Stimulated activated CD4-positive, alpha-beta T cell treated with anti-CD3 and anti-CD28 coated beads, Interleukin-15, amount 100 ng/mL, for 48 hours (primary cell): ENCODE measurements around the gene TCF3.

Experiments used
- DNase-seq, 2 donors: peaks; one replicate each; pipeline ENCODE4 v3.0.0-alpha.2; 2020; ENCODE audit warnings: low read depth in 2 of 2

Gene TCF3

GRCh38 chr19:1609680-1610474 is 42.5 kb downstream of the TCF3 start:
- no peak for DNase-seq

GRCh38 chr19:1609103-1609396 is 43.4 kb downstream of the TCF3 start:
- no peak for DNase-seq

DNA sequence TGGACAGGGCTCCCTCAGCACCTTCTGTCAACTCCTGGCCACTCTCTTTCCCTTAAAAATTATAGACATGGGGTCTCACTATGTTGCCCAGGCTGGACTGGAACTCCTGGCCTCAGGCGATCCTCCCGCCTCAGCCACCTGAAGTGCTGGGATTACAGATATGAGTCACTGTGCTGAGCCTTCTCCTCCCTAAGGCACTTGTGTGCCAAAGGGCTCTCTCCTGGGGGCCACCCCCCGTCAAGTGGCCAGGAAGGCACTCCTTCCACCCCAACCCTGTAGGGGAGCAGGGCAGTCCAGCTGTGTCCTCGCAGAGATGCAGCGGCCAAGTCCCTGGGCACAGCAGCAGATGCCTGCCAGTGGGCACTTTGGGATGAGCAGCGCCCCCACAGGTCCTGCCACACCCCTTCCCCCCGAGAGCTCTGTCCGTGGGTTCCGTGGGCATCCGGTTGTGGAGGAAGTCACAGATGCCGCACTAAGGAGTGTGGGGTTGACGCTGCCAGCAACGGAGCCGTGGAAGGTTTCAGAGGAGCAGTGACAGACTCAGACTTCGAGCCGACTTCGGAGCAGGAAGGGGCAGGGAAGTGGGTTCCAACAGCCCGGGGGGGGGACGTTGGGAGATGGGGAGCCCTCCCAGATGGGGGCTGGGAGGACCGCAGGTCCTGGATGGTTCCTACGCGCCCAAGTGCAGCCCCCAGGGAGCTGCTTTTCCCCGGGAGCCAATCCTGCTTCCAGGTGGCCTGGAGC is 43.9 kb downstream of the TCF3 start:
- no peak for DNase-seq

DNA sequence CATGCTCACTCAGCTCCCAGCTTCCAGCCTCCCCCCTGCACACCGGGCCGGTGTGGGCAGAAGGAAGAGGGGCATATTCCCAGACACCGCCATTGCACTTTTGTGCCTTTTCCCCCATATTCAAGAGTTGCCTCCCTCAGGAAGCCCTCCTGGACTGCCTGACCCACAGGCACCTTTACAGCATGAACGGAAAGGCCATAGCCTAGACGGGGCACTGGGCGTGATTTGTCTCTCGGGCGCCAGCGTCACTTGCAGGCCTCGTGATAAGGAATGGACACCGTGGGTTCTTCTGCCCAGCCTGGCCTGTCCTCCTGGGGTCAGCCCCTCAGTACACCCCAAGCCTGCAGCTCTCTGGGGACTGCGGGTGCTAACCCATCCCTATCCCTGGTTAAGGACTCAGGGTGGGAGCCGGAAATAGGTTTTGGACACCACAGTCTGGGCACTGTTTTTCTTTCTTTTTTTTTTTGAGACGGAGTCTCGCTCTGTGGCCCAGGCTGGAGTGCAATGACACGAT is 46.2 kb downstream of the TCF3 start:
- DNase-seq = no peak

DNA sequence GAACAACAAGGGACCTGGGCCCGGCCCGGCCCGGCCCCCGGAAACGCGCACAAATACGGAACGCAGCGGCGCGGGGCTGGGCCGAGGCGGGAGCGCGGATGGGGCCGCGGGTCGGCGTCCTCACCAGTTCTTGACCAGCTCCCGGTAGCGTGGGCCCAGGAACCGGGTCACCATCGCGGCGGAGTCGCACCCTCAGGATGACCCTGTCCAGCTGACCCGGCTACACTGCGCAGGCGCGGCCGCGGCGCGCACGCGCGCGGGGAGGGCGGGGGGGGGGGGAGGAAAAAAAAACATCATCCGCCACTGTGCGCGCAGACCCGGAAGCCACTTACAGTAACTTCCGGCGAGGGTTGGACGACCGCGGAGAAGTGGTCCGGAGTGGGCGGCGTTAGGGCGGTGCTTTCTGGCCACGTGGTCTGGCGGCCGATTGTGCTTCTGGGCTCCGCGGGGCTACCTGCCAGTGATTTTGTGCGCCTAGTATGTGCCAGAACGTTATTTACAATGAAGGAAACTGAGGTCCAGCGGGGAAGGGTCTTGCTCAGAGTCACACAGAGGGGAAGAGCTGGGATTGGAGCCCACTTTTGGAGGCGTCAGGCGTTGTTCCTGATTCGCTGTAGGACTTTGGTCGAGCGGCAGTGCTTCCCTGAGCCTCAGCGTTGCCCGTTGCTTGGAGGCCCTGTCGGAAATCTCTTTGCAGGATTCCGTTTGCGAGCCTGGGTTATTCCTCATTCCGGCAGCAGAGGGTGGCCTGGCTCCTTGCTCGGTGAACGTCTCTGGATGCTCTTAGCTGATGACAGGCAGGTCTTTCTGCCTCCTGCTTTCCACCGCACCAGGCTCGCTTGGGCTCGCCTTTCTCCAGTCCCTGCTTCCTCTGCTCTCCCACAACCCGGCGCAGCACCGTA is 46.9 kb downstream of the TCF3 start, which contains the start of gene UQCR11:
UQCR11 (minus strand) TSS at position 227 of the 902 bp plus-strand sequence; CDS start at position 174, 53 bp downstream.
- DNase-seq = peak; percentile 89 to 92

DNA sequence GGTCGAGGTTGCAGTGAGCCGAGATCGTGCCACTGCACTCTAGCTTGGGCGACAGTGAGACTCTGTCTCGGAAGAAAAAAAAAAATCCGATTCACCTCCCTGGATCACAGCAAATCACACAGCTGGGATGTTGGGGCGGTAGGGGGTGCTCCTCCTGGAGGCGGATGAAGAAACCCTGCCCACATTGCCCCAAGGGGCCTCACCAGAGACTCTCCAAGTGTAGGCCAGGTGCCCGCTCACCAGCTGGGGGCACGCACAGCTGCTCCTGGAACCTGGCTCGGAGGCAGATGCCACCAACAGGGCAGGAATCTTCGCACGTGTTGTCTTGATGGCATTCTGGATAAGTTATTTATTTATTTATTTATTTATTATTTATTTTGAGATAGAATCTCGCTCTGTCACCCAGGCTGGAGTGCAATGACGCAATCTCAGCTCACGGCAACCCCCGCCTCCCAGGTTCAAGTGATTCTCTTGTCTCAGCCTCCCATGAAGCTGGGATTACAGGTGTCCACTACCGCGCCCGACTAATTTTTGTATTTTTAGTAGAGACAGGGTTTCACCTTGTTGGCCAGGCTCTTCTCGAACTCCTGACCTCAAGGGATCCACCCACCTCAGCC is 50.2 kb downstream of the TCF3 start:
- DNase-seq = no peak

DNA sequence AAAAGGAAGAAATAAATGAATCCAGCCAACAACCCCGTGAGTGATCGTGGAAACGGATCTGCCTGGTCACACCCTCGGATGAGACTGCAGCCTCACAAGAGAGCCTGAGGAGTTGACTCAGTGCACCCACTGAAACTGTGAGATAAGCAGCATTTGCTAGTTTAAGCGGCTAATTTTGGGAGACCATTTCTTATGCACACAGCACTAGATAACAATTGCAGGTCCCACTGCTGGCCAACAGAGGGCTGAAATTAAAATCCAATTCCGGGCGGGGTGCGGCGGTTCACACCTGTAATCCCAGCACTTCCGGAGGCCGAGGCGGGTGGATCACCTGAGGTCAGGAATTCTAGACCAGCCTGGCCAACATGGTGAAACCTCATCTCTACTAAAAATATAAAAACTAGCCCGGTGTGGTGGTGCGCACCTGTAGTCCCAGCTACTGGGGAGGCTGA is 50.8 kb downstream of the TCF3 start:
- no peak for DNase-seq

- DNase-seq = no peak
Observed at GRCh38 chr19:1599460-1599846, 53.0 kb downstream of the TCF3 start.

GRCh38 chr19:1598777-1599459 is 53.5 kb downstream of the TCF3 start:
- DNase-seq = no peak

DNA sequence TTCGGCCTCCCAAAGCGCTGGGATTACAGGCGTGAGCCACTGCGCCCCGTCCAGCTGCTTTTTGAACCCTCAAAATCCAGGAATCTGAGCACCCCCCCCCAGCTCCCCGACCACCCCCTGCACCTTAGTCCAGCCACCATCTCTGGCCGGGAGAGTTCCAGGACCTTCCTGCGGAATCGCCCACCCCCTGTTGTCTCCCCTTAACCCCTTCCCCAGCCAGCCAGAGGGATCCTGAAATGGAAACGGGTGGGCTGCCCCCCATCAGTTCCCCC is 59.0 kb downstream of the TCF3 start:
- DNase-seq = no peak

DNA sequence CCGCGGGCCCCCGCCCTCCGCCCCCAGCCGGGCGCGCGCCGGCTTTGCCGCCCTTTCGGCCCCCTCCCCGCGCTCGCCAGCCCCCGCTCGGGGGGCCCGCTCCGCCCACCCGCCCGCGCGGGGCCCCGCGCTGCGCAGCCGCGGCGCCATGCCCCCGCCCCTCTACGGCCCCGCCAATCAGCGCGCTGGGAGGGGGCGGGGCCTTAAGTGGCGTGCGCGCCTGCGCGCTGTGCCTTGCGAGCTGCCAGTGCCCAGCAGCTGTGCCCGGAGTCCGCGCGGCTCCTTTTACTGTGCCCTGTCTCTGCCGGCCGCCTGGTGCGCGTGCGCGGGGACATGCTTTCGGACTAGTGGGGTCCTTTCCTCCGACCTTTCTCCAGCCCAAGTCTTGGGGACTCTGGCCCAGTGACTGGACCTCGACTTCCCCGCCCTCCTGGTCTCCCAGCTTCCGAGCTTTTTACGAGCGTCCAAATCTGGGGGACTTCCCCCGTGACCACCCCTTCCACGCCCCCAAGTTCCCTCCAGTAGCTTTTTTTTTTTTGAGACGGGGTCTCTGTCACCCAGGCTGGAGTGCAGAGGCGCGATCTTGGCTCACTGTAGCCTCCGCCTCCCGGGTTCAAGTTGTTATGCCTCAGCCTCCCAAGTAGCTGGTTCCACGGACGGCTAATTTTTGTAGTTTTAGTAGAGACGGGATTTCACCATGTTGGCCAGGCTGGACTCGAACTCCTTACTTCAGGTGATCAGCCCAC is 59.5 kb downstream of the TCF3 start, which contains the start of gene MBD3:
MBD3 (minus strand) TSS at position 111 of the 746 bp plus-strand sequence. CDS start 234 bp downstream, outside the sequence.
- DNase-seq = peak; percentile 74 to 83

DNA sequence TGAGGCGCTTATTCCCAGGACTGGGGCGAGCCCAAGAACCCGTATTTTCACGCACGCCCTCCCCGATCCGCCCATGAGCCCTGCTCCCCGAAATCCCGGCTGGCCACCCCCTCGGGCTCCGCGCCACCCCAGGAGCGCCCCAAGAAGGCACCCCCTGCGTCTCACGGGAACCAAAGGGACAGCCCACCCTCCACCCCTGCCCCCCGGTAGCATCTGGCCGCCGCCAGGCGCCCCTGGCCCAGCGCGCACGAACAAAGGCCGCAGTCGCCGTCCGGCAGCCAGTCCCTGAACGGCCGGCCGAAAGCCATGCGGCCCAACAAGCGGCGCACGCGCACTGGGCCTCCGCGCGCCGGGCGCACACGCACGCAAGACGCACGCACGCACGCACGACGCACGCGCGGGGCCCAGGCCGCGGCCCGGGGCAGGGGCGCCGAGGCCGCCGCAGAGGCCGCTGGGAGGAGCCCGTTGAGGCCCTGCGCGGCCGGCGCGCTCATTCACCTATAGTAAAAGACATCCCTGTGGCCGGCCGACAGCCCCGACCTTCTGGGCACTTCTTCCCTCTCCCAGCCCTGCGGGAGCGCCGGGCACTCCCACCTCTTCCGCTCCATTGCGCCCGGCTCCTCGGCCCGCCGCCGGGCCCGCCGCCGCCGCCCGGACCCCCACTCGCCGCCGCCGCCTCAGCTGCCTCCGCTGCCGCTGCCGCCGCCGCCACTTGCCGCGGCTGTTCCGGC is 60.2 kb downstream of the TCF3 start:
- peak; percentile 58 to 77 for DNase-seq

DNA sequence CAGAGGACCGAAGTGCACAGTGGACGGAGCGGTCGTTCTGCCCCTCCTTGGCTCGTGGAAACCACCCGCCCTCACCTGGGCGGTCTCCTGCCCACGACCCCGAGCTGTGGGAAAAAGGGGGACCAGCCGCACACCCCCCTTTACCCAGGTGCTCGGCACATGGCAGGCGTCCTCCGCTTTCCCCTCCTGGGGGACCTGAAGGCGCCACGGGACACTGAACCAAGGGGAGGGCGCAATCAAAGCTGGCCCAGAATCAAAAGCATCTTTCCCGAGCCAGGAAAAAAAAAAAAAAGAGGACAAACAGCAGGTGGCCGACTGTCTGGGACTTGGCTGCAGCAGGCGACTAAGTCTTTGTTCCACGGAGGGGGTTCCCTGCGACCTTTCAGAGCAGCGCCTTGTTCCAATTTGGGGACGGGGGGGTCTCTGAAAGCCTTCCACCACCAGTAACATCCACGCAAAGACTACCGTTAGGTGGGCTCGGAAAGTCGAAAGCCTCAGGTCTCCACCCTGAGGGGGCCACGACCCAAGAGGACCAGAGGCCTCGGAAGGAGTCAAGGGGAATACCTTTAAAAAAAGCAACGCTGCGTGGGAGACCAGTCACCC is 60.9 kb downstream of the TCF3 start:
- DNase-seq = no peak

DNA sequence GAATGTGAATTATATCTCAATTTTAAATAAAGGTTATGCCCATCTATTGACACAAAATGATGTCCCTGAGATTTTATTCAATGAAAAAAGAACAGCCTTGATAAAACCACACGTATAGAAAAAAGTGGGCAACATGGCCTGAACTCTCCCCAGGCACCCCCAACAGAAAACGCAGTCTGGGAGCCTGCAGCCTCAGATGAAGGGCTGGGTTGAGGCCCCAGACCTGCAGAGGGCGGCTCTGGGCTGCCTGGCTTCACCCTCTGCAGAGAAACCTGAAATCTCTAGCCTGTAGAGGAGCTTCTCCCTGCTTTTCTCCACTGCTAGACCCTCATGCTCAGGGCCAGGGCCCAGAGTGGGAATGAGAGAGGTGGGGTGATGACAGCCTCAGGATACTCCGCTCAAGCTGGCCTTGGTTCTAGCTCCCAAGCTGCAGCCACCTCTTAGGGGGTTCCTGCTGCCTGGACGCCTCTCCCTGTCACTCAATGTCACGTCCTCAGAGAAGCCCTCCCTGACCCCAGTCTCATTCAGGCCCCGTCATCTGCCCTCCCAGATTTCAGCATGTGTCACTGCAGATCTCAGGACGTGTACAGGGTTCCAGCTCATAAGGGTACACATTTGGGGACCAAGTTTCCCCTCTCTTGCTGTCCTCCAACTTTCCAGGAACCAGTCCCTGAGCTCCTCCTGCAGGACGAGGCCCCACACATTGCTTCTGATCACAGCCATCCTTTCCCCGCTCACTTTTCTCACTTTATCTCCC is 61.6 kb downstream of the TCF3 start:
- no peak for DNase-seq

- DNase-seq = no peak
Observed at GRCh38 chr19:1587872-1588271, 64.5 kb downstream of the TCF3 start.

- no peak for DNase-seq
Observed at GRCh38 chr19:1585243-1585580, 67.2 kb downstream of the TCF3 start.

GRCh38 chr19:1584500-1585242 is 67.7 kb downstream of the TCF3 start:
- no peak for DNase-seq

DNA sequence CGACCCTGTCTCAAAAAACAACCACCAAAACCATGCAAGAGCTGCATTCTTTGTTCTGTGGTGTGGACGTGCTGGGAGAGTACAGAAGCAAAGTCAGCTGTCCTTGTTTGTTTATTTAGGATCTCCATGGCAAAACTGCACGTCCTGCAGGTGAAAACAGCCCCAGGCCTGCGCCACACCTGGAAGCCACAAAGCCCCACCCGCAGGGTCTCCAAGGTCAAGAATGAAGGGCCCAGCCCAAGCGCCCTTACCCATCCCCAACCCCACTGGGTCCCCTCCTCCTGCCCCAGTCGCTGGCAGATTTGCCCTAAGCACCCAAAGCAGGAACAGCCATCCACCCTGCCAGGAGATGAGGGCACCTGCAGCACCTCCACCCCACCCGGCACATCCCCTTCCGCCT is 70.2 kb downstream of the TCF3 start:
- no peak for DNase-seq
